ENCODE results near the gene MRC2.
"Not testable (repeated sequence)": the region's sequence is repeated elsewhere in the genome, so short reads cannot be mapped to it uniquely, and the experiment has no call there.

Gene MRC2, protein sequence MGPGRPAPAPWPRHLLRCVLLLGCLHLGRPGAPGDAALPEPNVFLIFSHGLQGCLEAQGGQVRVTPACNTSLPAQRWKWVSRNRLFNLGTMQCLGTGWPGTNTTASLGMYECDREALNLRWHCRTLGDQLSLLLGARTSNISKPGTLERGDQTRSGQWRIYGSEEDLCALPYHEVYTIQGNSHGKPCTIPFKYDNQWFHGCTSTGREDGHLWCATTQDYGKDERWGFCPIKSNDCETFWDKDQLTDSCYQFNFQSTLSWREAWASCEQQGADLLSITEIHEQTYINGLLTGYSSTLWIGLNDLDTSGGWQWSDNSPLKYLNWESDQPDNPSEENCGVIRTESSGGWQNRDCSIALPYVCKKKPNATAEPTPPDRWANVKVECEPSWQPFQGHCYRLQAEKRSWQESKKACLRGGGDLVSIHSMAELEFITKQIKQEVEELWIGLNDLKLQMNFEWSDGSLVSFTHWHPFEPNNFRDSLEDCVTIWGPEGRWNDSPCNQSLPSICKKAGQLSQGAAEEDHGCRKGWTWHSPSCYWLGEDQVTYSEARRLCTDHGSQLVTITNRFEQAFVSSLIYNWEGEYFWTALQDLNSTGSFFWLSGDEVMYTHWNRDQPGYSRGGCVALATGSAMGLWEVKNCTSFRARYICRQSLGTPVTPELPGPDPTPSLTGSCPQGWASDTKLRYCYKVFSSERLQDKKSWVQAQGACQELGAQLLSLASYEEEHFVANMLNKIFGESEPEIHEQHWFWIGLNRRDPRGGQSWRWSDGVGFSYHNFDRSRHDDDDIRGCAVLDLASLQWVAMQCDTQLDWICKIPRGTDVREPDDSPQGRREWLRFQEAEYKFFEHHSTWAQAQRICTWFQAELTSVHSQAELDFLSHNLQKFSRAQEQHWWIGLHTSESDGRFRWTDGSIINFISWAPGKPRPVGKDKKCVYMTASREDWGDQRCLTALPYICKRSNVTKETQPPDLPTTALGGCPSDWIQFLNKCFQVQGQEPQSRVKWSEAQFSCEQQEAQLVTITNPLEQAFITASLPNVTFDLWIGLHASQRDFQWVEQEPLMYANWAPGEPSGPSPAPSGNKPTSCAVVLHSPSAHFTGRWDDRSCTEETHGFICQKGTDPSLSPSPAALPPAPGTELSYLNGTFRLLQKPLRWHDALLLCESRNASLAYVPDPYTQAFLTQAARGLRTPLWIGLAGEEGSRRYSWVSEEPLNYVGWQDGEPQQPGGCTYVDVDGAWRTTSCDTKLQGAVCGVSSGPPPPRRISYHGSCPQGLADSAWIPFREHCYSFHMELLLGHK (N-terminal part only)

DNA sequence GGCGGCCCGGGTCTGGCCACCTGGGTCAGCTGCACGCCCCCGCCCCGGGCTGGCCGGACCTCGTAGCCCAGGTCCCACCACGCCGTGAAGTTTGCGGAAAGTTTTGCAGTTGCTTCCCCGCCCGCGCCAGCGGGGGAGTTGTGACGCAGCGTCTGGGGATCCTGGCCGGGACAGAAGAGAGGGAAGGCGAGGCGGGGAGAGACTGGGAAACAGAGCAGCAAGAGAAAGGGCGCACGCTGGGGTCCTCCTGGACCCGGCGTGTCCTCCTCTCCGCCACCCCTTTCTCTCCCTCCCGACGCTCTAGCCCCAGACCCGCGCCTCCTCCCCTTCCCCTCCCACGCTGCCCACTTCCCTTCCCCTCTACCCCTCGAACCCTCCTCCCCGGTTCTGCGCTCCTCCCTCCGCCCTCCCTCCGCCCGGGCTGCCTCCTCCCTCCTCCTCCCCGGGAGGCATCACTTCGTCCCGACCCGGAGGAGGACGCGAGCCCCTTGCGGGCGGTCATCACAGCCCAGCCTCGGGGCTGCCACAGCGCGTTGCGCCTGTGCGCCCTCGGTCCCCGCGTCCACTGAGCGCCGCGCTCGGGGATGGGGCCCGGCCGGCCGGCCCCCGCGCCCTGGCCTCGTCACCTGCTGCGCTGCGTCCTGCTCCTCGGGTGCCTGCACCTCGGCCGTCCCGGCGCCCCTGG, at the start of gene MRC2:
Gene MRC2, plus strand, starts transcription at position 452 of the 685 bp plus-strand sequence. Its CDS starts 133 bp downstream, at position 585.
- DNase-seq = peak; percentile 85

GRCh38 chr17:62578757-62579487, 48.5 kb upstream of the MRC2 start:
- no peak for DNase-seq

- no peak for DNase-seq
These were observed 46.5 kb upstream of the MRC2 start for GRCh38 chr17:62580947-62581346.

- DNase-seq = peak; percentile 61
These were observed 45.7 kb upstream of the MRC2 start for GRCh38 chr17:62581764-62582163.

- no peak for DNase-seq
These were observed 39.9 kb upstream of the MRC2 start for GRCh38 chr17:62587554-62587953.

GRCh38 chr17:62588109-62588508, 39.4 kb upstream of the MRC2 start:
- DNase-seq = no peak

- no peak for DNase-seq
These were observed 36.1 kb upstream of the MRC2 start for GRCh38 chr17:62591333-62591732.

- DNase-seq = not testable (repeated sequence)
These were observed 35.6 kb upstream of the MRC2 start for GRCh38 chr17:62591822-62592221.

- no peak for DNase-seq
These were observed 35.0 kb upstream of the MRC2 start for GRCh38 chr17:62592341-62593099.

GRCh38 chr17:62595484-62595883, 32.0 kb upstream of the MRC2 start:
- no peak for DNase-seq

DNA sequence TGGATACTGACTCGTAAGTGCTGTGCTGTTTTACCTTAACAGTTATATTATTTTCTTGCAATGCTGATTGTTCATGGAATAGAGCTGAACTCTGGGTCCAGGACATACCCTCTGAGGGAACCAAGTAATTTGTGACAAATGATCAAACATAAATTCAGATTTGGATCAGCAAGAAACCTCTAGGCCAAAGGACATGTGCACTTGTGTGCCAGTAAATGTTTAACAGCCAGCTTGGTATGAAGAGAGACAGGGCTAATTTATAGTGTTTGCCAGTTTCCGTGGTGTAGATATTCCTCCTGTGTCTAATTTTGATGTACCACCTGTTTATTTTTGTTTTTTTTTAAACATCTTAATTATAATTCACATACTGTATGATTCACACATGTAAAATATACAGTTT, 30.8 kb upstream of the MRC2 start:
- no peak for DNase-seq

DNA sequence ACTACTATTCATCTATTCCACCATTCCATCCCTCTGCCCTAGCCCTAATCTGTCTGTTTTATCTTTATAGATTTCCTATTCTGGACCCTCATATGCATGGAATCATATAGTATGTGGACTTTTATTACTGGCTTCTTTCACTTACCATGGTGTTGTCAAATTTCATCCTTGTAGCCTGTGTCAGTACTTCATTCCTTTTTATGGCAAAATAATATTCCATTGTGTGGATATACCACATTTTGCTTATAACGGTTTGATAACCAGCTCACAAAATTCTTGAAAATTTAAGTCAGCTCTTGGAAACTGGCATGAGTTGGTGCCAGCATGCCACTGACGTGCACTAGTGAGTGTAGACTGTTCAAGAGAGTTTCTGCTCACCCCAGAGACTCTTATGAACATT, 30.3 kb upstream of the MRC2 start:
- DNase-seq = no peak

GRCh38 chr17:62597920-62598319, 29.6 kb upstream of the MRC2 start:
- DNase-seq = no peak

DNA sequence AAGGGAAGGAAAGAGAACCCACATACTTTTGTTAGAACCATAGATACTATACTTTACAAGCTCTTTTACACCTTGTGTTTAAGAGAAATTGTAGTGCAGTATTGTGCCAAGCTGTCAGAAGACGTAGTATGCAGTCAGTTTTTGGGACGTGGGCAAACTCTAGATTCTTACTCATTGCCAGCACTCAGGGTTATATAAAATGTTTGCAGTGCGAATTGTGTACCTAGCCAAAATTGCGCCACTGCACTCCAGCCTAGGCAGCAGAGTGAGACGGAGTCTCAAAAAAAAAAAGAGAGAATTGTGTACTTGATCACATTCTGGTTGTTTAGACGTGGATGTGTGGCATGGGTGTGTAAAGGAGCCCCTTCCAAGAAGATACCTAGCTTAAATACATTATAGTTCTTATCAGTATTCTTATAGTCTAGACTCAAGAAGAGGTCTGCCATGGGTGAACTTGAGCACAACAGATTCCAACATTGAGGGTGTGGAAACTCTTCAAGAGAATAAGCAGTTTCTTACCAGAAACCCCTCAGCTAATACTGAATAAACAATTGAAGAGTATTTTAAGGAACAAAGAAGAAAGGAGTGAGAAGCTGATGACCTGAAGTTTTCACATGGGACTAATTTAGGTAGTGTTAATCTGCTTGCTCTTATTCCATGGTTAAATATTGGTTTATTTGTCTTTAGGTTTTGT, 27.4 kb upstream of the MRC2 start:
- DNase-seq = no peak

GRCh38 chr17:62600805-62601204, 26.7 kb upstream of the MRC2 start:
- no peak for DNase-seq

- no peak for DNase-seq
These were observed 26.0 kb upstream of the MRC2 start for GRCh38 chr17:62601471-62601870.

DNA sequence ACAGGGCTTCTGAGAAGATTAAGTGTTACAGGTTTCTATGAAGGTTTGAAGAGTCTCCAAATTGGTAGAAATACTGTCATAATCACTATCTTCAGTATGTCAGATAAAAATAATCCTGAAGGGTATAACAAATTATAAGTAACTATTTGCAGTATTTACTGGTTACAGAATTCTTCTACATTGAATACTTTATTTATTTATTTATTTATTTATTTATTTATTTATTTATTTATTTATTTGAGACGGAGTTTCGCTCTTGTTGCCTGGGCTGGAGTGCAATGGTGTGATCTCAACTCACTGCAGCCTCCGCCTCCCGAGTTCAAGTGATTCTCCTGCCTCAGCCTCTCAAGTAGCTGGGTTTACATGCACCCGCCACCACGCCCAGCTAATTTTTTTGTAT, 23.7 kb upstream of the MRC2 start:
- not testable (repeated sequence) for DNase-seq

- no peak for DNase-seq
These were observed 21.9 kb upstream of the MRC2 start for GRCh38 chr17:62605588-62605987.

DNA sequence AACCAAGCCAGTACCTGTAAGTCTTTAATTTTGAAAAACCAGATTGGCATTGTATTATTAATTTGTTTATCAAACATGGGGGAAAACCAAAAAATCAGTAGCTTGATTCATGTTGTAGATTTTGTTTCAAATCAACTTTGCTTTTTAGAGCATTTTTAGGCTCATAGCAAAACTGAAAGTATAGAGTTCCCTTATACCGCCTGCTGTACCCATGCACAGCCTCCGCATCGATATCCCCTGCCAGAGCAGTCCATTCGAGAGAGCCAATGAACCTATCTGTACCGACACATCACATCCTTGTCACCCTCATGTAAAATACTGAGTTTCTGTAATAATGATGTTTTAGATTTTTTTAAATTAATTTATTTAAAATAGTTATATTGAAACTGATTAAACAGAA, 16.2 kb upstream of the MRC2 start:
- no peak for DNase-seq

GRCh38 chr17:62611728-62612127, 15.7 kb upstream of the MRC2 start:
- no peak for DNase-seq
